Measurements from ENCODE around the gene NR0B1.

GRCh38 chrX:30282527-30282926, 26.7 kb downstream of the NR0B1 start:
- no peak for TF ChIP-seq CTCF (IDR thresholded peaks at IDR 0.05)
- no peak for TF ChIP-seq POLR2A (IDR thresholded peaks at IDR 0.05)

Measured in sigmoid colon (tissue), 3 donors.